ENCODE data around the gene JUND.

DNA sequence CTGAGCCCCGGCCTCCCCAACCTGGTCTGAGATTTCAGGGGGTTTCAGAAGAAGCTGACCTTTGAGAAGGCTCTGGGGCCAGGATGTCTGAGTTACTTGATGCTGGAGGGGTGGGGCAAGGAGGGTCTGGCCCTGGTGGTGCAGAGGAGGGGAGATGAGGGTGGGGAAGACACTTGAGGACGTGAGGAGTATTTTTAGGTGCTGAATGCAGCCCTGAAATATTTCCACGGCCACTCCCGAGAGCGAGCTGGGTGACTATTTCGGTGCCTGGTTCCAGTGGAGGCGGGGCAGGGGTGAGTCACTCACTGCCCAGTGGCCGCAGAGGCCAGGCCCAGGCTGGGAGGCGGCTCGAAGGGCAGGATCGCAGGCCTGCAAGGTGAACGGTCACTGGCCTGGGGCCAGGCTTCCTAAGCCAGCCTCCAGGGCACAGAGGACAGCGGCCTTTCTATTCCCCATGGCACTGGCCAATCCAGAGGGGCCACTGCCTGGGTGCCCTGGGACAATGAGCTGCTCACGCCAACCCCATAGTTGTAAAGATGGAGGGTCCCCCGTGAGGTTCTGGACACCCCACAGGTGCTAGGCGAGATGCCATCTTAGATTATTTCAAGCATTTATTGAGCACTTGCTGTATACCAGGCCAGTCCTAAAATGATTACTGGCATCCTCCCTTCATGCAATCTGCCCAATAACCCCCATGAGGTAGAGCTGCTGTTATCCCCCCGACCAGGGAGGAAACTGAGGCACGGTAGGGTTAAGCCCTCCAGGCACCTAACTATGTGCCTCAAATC is 19.7 kb upstream of the JUND start:
- no peak for TF ChIP-seq POLR2A (IDR thresholded peaks at IDR 0.05; ENCODE audit: low read length)
- no peak for TF ChIP-seq GATA1 (IDR thresholded peaks at IDR 0.05; ENCODE audit: low read depth, low read length)

Data from erythroblast (primary cell).